Head of caudate nucleus (tissue), 42 donors: Measurements from ENCODE around the gene COL23A1.
A peak's percentile ranks its signal among the peaks of the same experiment; 100 is the strongest.
"Not testable (repeated sequence)": the region's sequence is repeated elsewhere in the genome, so short reads cannot be mapped to it uniquely, and the experiment has no call there.

Source experiments
- DNase-seq, 42 donors: peaks; one replicate each; pipeline versions ENCODE4 v3.0.0 to v3.0.0-alpha.2; 2020 to 2021; ENCODE audit warnings: mixed read lengths in 7 of 42
- intact Hi-C: fragments of 100-400 bp; cut with DNase I; formaldehyde crosslinking; loops from one replicate; pipeline ENCODE4 v1.15.0; 2022

The COL23A1 gene

DNA sequence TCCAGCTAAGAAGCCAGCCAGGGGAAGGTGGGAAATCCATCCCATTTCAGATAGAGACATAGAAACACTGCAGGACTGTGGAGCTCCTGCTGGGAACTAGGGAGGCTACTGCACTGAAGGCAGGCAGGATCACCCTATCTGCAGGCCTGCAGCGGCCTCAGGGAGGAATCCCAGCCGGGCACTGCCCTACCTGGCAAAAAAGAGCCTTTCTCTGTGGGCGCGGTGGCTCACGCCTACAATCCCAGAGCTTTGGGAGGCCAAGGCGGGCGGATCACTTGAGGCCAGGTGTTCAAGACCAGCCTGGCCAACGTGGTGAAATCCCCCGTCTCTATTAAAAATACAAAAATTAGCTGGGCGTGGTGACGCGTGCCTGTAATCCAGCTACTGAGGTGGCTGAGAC, 286.2 kb downstream of the COL23A1 start:
- peak in 2 of 42 donors; percentile 13 to 19 for DNase-seq
- intact Hi-C loops, result no loop called here

DNA sequence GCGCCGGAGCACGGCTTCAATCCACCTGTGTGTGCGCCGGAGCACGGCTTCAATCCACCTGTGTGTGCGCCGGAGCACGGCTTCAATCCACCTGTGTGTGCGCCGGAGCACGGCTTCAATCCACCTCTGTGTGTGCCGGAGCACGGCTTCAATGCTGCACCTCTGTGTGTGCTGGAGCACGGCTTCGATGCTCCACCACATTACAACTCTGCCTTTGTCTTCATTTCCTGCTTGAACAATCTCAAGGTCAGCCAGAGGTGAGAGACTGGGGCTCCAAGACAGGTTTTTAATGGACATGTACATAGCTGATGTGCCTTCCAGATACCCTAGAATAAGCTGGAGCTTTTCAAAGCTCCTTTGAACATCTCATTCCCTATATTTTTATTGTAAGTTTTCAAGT, 287.9 kb downstream of the COL23A1 start:
- DNase-seq, intact Hi-C loops: not testable (repeated sequence)

DNA sequence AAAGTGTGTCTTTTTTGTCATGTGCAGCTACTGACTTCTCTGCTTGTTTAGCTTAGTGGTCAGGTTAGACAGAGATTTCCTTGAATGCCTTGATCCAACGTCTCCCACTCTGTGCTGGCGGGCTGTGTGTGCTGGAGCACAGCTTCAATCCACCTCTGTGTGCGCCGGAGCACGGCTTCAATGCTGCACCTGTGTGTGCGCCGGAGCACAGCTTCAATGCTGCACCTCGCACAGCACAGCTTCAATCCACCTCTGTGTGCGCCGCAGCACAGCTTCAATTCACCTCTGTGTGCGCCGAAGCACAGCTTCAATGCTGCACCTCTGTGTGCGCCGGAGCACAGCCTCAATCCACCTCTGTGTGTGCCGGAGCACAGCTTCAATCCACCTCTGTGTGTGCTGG, 288.6 kb downstream of the COL23A1 start:
- intact Hi-C loops, result no loop called here
- DNase-seq, result no peak

DNA sequence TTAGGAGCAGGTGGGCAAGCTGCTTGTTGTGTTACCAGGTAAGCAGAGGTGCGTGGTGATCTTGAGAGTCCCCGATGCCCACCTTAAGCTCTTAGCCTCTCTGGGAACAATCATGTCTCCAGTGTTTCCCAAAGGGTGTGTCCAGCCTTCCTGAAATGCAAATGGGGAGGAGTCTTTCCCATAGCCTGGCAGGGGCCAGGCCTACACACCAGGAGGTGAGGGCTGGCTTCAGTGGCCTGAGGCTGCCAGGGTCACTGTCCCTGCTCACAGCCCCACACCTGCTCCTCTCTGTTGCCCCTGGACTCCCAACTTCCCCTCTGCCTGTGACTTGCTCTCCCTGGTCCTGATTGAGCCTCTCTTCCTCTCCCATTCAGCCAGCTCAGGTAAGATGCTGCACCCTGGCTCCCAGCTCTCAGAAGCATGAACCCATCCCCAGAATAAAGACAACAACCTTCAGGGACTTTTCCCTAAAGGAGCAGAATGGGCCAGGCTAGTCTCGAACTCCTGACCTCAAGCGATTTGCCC, 291.8 kb downstream of the COL23A1 start:
- intact Hi-C loops, result no loop called here
- peak in 3 of 42 donors; percentile 4 to 11 (median 9) for DNase-seq

DNA sequence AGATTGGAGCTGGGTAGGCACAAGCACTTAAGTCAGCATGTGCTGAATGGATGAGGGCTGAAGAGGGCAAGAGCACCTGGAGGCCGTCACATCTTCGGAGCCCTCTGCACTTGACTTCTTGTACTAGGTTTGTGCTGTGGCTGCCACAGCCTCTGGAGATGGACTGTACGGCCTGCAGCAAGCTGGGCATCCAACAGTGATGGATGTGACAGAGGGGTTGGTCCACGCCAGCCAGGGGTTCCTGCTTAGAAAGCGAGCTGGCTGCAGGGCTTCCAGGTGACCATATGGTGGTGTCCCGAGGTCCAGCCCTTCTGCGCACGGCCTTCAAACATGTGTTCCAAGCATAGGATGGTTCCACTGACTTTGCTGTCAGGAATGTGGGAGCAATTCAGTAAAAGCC, 292.4 kb downstream of the COL23A1 start:
- intact Hi-C loops, result no loop called here
- DNase-seq, result peak in 3 of 42 donors; percentile 5 to 13 (median 8)

DNA sequence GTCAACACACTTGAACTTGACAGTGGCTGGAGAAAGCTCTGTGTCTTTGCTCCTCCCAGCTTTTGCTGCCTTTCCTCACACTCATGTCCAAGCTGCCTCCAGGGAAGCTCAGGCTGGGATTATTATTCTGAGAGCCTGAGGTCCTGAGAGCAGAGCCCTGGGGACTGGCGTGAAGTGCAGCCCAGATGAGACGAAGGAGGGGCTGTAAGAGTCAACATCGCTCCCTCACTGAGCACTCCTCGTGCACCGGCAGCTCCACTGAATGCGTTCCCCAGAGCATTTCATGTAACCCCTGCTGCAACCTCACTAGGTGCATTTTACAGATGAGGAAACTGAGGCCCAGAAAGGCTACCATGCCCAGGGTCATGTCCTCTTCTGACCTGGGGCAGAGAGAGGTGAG, 294.1 kb downstream of the COL23A1 start:
- peak in 1 of 42 donors; percentile 3 for DNase-seq
- intact Hi-C loops, result no loop called here

DNA sequence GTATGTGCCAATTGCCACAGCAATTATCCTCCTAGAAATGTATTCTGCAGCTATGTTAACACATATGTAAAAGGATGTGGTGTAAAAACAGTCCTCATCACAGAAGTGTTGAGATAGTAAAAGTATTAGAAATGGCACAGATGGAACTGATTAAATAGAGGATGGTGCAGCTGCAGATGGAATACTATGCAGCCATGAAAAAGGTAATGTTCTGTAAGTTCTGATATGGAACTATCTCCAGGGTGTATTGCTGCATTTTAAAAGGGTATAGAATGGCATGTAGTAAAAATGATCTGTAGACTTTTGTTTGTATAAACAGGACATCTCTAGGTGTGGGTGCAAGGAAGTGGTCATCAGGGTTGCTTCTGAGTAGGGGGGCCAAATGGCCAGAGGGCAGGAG, 294.6 kb downstream of the COL23A1 start:
- intact Hi-C loops, result no loop called here
- no peak for DNase-seq

DNA sequence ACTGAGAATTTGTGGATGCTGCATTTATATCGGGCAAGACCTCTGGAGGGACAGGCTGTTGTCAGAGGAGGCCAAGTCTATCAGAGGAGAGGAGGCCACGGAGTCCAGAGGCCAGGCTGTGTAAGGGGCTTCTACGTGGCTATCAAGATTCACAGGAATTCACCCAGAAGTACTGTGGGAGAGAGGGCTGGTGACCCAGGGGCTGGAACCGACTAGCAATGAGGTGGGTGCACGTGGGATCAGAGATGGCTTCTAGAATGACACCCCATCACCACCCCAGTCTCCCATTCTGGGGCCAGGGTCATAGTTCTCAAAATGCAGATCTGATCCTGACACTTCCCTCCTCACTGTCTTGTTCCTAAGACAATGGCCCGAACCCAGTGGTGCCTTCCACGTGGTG, 296.4 kb downstream of the COL23A1 start:
- intact Hi-C loops, result no loop called here

DNA sequence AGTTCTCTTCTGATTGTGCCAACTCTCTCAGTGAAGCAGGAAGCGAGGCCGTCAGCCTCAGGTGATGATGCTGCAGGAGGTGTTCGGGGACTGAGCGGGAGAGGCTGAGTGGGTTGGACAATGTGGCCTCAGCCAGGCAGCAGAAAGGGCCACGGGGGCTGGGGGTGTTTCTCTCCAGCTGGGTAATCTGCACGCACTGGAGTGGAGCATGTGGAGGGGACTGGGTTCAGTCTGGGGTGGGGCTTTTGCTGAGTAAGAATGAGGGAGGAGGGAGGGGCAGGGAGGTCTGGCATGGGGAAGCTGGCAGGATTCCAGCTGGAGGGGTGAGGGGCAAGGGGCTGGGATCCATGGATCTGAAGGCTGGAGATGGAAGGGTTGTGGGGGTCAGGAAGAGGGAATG, 296.8 kb downstream of the COL23A1 start:
- peak in 4 of 42 donors; percentile 1 to 11 (median 6) for DNase-seq
- intact Hi-C loops, result no loop called here

More for the DNA sequence above, 296.4 kb downstream of the COL23A1 start:
- peak in 4 of 42 donors; percentile 3 to 11 (median 4) for DNase-seq

DNA sequence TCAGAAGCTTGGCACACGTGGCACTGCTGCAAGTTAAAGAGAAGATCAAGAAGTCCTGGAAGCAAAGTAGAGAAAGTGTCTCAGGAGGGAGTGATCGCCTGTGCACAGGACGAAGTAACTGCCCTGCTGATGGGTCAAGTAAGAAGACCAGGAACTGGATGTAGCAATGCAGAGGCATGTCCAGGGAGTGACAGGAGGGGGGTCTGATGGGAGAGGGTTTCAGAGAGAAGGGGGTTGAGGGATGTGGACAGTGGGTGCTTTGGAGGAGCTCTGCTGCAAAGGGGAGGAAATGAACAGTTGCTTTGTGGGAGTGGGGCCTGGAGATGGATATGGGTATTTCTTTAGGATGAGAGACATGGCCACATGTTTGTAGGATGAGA, 297.4 kb downstream of the COL23A1 start:
- intact Hi-C loops, result no loop called here
- DNase-seq, result peak in 2 of 42 donors; percentile 2 to 3

DNA sequence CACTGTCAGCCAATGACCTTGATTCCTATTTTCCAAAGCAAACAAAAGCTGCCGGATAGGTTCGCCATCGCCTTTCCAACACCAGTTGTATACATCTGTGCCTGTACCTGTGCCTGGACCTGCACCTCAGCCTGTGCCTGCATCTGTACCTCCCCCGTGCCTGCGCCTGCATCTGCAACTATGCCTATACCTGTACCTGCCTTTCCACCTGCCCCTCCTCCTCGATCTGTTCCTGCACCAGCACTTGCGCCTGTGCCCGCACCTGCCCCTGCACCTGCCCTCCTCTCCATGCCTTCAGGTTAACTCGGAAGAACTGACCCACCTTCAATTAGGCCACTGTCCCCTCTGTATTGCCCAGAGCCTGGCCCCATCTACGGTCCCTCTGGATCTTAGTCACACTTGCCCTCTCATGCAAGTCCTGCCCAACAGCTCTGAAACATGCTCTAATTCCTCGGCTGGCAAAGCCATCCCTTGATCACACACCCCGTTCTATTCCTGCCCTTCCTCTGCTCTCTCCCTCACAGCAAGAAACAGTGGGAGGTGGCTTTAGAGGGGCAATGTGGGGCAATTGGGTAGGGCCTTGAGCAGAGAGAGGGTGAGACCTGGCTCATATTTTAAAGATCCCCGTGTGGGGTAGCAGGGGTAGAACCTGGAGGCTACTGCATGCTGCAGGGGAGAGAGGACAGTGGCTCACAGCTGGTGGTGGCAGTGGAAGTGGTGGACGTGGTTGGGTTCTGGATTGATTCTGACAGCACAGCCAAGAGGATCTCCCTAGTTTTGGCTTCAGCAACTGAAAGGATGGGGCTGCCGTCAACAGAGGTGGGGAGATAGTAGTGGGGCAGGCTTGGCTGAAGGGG, 298.0 kb downstream of the COL23A1 start:
- peak in 2 of 42 donors; percentile 4 to 18 for DNase-seq
- intact Hi-C loops, result no loop called here

DNA sequence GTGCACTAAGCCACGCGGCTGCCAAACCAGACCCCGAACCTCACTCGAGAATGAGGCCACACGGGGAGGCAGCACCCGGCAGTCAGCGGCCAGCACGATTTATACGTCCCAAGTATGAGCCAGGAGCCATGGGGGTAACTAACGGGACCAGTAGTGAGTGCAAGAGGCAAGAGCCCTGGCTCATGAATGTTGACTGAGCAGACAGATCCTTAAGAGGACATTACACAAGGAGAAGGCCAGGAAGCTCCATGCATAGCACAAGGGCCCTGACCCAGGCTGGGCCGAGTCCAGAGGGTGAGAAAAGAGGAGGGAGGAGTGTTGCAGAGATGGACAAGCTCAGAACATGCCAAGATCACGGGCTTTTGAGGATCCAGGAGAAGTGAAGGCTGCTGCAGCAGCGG, 299.0 kb downstream of the COL23A1 start:
- DNase-seq, result no peak
- intact Hi-C loops, result no loop called here

DNA sequence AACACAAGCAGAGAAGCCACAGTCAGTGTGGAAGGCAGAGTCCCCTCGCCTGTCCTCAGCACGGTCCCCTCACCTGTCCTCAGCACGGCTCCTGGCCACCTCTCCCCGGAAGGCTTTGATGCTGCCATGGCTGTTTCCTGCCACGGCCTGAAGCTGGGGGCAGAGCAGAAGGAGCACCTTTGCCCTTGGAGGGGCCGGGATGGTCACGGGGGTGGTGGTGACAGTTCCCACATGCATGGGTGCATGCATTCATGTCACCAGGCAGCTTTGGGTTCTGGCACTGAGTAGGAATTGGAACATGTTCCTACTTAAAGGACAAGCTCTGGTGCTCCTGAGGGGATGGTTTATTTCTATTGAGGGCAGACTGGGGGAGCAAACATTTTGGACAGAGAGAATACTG, 299.8 kb downstream of the COL23A1 start:
- intact Hi-C loops, result no loop called here
- no peak for DNase-seq

DNA sequence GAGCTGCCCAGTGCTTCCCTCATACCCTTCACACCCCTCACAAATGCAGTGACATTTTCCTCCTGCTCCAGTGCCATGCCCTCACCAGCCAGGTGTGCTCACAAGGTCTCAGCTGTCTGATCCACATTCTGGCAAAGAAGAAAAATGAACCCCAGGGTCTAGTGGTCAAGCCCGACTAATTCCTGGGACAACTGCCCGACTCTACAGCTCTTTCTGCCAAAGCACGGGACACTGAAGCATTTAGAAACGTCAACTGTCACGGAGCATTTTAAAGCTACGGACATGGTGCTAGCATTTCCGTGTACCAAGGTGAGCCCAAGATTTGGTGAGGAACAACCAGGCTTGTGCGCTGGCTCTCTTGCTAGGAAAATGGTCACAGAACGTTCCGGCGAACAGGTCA, 300.8 kb downstream of the COL23A1 start:
- intact Hi-C loops, result loop anchor here (10.0 kb wide), 1 partner anchor 295 kb away; no protein-coding TSS in a partner anchor

DNA sequence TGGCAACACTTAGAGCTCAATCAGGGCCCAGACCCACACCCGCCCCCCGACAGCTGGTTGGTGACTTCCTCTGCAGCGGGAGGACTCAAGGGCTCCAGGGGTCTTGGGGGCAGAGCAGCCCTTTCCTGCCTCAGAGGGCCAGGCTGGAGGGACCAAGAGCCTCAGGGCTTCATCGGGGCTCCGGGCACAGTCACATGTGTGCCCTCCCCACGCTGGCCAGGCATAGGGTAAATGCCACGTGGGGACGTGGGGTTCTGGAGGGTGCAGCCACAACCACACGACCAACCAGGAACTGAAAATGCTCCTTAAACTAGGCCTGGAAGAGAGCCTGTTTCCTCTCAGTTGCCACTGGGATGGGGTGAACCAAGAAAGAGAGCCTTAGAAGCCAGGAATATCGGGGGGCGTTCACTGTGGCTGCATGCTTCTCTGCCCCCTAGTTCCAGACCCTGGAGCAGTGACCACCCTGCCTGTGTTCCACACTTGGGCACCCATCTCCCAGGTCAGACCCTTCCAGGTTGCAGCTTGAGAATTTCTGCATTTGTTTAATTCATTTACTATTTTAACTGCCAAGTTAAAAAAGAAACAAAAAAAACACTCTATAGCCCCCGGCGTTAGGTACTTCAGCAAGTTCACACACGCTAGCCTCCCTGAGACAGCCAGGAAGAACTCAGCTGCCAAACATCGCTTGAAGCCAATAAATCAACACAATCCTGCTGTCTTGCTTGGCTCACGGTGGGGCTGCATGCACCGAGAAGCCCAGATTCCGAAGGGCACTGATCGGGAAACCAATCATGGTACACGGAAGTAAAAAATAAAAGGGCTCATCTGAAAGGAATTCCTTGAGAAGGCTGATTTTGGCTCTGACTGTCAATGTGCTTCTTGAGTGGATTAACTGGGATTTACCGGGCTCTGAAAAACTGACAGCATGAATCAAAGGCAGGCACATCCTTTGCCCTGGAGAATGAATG, 301.5 kb downstream of the COL23A1 start:
- DNase-seq, result peak in 8 of 42 donors; percentile 10 to 31 (median 21)
- intact Hi-C loops, result loop anchor here (10.0 kb wide), 1 partner anchor 296 kb away; no protein-coding TSS in a partner anchor

More for the DNA sequence above, 300.8 kb downstream of the COL23A1 start:
- DNase-seq, result no peak

DNA sequence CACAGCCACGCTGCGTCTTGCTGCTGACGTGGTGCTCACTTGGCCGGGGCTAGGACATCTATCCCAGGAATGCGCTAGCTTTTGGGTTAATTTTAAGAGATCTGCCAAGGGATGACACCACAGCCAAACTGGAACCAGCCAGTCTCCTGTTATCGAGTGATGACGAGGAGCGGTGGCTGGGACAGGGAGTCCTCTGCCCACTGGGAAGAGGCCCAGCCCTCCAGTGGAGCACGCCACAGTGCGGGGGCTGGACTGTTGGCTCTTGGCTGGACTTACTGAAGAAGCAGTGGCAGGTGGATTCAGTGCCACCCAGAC, 302.4 kb downstream of the COL23A1 start:
- DNase-seq, result peak in 1 of 42 donors; percentile 2
- intact Hi-C loops, result loop anchor here (10.0 kb wide), 1 partner anchor 297 kb away; no protein-coding TSS in a partner anchor

DNA sequence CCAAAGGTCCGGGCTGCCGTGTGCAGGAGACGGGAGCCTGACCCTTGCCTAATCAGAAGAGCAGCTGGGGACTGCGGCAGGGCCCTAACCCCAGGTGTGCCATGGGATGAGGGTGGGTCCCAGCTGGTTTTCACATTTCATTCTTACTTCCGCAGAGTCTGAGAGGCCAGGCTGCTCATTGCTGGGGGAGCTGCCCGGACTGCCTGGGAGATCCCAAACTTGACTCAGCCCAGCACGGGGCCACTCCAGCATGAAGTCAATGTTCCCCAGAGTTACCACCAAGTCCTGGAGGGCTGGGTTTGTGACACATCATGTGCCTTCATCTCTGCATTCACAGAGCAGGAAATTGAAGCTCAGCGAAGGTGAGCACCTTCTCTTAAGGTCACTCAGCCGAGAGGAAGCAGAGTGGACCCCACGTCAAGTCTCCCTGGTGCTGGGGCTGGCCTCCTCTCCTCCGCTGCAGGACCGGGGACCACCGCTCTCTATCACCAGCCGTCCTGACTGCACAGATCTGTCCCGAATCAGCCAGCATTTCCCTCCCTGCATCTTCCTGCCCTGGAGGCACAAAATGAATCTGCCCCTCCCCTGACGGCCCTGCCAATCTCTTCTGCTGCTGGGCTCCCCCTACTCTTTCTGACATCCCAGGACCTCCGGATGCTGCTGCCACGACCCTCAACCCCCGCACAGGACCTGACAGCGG, 303.0 kb downstream of the COL23A1 start:
- intact Hi-C loops, result loop anchor here (10.0 kb wide), 1 partner anchor 298 kb away; no protein-coding TSS in a partner anchor

DNA sequence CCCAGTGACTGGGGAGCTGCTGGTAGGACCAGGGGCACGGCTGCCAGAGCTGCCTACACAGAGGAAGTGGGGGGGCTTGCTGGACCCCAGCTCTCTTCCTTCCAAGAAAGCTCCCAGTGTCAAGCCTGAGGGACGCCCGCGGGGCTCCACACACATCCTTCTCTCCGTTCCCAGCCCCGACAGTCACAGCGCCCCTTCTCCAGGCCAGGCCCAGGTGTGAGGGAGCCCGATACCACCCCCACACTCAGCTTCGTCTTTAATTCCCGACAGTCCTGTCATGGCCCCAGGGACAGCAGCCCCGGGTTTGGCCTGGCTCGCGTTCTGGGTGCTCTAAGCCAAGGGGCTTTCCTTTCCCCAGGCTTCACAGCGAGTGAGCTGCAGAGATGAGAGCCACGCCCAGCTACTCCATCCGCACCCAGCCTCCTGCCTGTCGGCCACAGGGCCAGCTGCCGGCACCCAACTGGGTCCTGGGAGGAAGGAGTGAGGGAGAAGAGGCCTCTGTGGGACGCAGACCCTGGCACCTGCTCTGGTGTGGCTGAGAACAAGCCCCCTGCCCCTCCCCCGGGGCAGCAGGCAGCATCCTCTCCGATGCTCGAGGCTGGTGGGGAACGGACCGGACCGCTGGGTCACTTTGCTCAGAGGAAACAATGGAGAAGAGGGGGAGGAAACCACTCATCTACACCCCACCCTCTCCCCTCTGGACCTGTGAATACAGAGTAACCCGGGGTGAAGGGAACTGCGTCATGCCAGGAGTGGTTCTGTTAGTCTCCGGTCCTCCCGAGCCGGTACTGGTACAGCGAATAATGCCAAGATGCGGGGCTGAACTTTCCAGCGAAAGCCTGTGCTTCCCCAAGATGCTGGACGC, 303.7 kb downstream of the COL23A1 start:
- no peak for DNase-seq
- intact Hi-C loops, result loop anchor here (10.0 kb wide), 1 partner anchor 298 kb away; no protein-coding TSS in a partner anchor

More for the DNA sequence above, 303.0 kb downstream of the COL23A1 start:
- DNase-seq, result peak in 1 of 42 donors; percentile 1
